Brain microvascular endothelial cell (primary cell): ENCODE results near the gene IQCH.
"Not testable (repeated sequence)": the region's sequence is repeated elsewhere in the genome, so short reads cannot be mapped to it uniquely, and the experiment has no call there.

Experiments
- DNase-seq: peaks from one replicate; pipeline ENCODE4 v3.0.0-alpha.2; 2020
- H3K27ac ChIP-seq: fragments of 250-450 bp; sonication (Bioruptor Pico); 2 replicates; pipeline ENCODE4 v1.5.1; 2020; ENCODE audit warnings: mild to moderate bottlenecking, moderate library complexity
- H3K27me3 ChIP-seq: fragments of 250-450 bp; sonication (Bioruptor Pico); replicated peaks from 2 replicates; pipeline ENCODE4 v1.5.1; 2020; ENCODE audit warnings: mild to moderate bottlenecking
- H3K36me3 ChIP-seq: fragments of 250-450 bp; sonication (Bioruptor Pico); replicated peaks from 2 replicates; pipeline ENCODE4 v1.5.1; 2020; ENCODE audit warnings: mild to moderate bottlenecking
- H3K4me3 ChIP-seq: 2 replicates; pipeline ENCODE4 v1.5.1; 2011; ENCODE audit warnings: low read depth, mild to moderate bottlenecking, control low read depth, low read length, moderate library complexity
- in situ Hi-C: cut with HindIII; loops from 2 replicates; pipeline ENCODE4 v1.10.0; 2017; ENCODE audit warnings: low sequenced_read_pairs, low pct_ligation_motif_present
- TF ChIP-seq, protein P1 (sequence below): IDR thresholded peaks from 2 replicates; pipeline ENCODE4 v1.5.1; 2011; ENCODE audit warnings: low read depth, mild to moderate bottlenecking, moderate library complexity, low read length, control low read depth, inconsistent platforms; ENCODE audit errors: missing control alignments

Gene IQCH

DNA sequence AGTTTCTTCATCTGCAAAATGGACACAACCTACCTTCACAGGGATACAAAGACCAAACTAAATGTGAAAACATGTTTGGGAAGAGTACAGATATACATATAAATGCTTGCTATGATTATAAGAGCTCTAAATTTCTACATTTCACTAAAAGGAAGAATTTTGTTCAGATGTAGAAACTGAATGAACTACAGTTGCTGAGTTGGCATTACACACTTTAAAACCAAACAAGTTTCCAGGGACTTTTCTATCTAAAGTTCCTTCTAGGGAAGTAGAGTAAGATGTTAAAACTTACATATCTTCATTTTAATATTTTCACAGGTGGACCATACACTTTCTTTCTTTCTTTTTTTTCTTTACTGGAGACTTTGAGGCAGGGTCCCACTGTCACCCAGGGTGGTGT is 4.8 kb upstream of the IQCH start:
- Histone ChIP-seq H3K36me3 (peaks cover 2% of the 10 kb centered on the region), H3K27me3 (no peaks in the 10 kb centered on the region), H3K4me3 (no peak overlapping the region), H3K27ac (no peak overlapping the region)
- in situ Hi-C loops, result no loop called here
- TF ChIP-seq, protein P1, sequence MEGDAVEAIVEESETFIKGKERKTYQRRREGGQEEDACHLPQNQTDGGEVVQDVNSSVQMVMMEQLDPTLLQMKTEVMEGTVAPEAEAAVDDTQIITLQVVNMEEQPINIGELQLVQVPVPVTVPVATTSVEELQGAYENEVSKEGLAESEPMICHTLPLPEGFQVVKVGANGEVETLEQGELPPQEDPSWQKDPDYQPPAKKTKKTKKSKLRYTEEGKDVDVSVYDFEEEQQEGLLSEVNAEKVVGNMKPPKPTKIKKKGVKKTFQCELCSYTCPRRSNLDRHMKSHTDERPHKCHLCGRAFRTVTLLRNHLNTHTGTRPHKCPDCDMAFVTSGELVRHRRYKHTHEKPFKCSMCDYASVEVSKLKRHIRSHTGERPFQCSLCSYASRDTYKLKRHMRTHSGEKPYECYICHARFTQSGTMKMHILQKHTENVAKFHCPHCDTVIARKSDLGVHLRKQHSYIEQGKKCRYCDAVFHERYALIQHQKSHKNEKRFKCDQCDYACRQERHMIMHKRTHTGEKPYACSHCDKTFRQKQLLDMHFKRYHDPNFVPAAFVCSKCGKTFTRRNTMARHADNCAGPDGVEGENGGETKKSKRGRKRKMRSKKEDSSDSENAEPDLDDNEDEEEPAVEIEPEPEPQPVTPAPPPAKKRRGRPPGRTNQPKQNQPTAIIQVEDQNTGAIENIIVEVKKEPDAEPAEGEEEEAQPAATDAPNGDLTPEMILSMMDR, result no peak
- no peak for DNase-seq

DNA sequence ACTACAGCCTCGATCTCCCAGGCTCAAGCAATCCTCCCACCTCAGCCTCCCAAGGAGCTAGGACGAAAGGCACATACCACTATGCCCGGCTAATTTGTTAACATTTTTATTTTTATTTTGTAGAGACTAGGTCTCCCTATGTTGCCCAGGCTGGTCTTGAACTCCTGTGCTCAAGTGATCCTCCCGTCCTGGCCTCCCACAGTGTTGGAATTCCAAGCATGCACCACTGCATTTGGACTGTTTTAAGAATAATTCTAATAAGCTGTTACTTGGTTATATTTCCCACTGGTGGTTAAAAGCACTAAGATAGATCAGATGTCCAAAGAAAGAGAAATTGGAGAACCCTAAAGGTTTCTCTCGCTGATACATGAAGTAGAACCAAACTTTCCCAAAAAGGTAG is 3.3 kb upstream of the IQCH start:
- H3K27me3 ChIP-seq, result no peaks in the 10 kb centered on the region
- H3K36me3 ChIP-seq, result peaks cover 2% of the 10 kb centered on the region
- TF ChIP-seq, protein P1, result no peak
- no peak overlapping the region for H3K4me3 ChIP-seq
- in situ Hi-C loops, result no loop called here
- DNase-seq, result no peak
- no peak overlapping the region for H3K27ac ChIP-seq

DNA sequence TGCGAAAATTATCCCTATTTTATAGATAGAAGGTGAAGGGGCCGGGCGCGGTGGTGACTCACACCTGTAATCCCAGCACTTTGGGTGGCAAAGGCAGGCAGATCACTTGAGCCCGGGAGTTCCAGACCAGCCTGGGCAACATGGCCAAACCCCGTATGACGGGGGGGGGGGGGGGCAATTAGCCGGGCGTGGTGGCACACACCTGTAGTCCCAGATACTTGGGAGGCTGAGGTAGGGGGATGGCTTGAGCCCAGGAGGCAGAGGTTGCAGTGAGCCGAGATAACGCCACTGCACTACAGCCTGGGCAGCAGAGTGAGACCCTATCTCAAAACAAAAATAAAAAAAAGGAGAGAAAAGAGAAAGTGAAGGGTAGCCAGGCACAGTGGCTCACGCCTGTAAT is 1.5 kb upstream of the IQCH start:
- Histone ChIP-seq H3K36me3 (no peaks in the 10 kb centered on the region), H3K27me3 (no peaks in the 10 kb centered on the region), H3K4me3 (peak overlapping the region; percentile 94), H3K27ac (no peak overlapping the region)
- in situ Hi-C loops, result no loop called here
- TF ChIP-seq, protein P1, result no peak
- DNase-seq, result no peak

DNA sequence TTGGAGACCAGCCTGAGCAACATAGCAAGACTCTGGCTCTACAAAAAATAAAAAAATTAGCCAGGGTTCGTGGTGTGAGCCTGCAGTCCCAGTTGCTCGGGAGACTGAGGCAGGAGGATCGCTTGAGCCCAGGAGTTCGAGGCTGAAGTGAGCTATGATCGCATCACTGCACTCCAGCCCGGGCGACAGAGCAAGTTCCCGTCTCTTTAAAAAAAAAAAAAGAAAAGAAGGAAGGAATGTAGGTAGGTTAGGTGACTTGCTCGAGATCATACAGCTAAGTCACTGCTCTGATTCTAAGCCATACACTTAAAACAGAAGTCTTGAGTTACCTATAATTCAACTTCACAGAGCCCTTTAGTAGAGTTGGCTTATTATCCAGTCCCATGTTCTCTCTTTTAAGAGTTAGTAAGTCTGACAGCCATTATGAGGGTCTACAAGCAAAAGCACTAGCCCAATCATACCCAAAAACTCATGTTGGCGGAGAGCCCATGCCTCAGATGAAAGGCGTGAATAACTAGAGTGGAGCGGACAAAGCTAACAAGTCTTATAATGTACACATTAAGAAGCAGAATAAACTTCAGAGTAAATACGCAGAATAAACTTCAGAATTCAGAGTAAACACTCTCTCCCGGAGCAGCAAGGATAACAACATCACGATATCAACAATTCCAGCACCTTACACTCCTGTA is 893 bp upstream of the IQCH start:
- Histone ChIP-seq H3K27me3 (no peaks in the 10 kb centered on the region), H3K4me3 (peak overlapping the region; percentile 94), H3K36me3 (no peaks in the 10 kb centered on the region), H3K27ac (peak overlapping the region; percentile 90)
- in situ Hi-C loops, result no loop called here
- DNase-seq, result no peak
- TF ChIP-seq, protein P1, result no peak

DNA sequence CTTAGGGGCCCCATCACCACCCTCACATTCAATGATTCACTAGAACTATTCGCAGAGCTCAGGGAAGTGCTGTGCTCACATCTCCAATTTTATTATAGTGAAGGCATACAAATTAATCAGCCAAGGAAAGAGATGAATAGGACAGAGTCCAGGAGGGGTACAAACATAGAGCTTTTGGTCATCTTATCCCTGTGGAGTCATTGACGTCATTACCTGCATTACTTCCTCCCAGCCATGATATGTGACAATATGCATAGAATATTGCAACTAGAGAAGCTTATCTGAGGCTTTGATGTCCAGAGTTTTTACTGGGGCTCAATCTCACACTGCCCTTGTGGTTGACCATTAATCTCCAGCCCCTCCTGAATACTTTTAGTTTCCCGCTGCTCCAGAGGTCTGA is 1.5 kb downstream of the IQCH start:
- H3K27me3 ChIP-seq, result no peaks in the 10 kb centered on the region
- H3K27ac ChIP-seq, result no peak overlapping the region
- DNase-seq, result no peak
- in situ Hi-C loops, result no loop called here
- TF ChIP-seq, protein P1, result no peak
- no peak overlapping the region for H3K4me3 ChIP-seq
- no peaks in the 10 kb centered on the region for H3K36me3 ChIP-seq

DNA sequence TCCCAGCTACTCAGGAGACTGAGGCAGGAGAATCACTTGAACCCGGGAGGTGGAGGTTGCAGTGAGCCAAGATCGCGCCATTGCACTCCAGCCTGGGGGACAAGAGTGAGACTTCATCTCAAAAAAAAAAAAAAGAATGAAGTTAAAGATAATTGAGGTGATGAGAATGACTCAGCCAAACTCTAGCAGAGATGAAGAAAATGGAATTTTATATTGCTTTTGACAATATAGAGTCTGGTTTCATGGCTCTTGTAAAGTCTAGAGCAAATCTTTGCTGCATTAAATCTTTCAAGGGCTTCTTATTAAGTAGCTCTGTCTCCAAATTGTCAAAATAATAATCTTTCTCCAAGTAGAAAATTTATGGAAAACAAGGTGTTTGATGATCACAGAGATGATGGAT is 3.8 kb downstream of the IQCH start:
- DNase-seq, in situ Hi-C loops, H3K27me3 ChIP-seq, H3K4me3 ChIP-seq, H3K27ac ChIP-seq, H3K36me3 ChIP-seq: not testable (repeated sequence)
